H1 (cell line): Measurements from ENCODE around the gene GSAP. TPM values are rescaled to one million over a fixed set of nuclear protein-coding genes. Genes with fewer than 3 reads are reported as not detected.

Experiments used
- CTCF ChIA-PET: fragments of 300-600 bp; sonication (Branson Sonifier 250); formaldehyde crosslinking; loops from one replicate; lab custom pipeline; 2021; ENCODE audit not compliant: partially characterized antibody; lab: Charles Lee
- POLR2A ChIA-PET: fragments of 300-600 bp; sonication (Branson Sonifier 250); formaldehyde crosslinking; loops from one replicate; lab custom pipeline; 2021; ENCODE audit warnings: inconsistent platforms; ENCODE audit not compliant: partially characterized antibody; lab: Charles Lee
- DNase-seq, 2 experiments: peaks; one replicate each; pipeline versions ENCODE4 v3.0.0 to v3.0.0-alpha.2; 2010 to 2022; ENCODE audit warnings: low spot score in 2 of 2, low read depth in 1 of 2, mixed read lengths in 1 of 2
- FAIRE-seq: peaks from 2 replicates; lab custom pipeline; 2011; peaks lifted over from hg19 to GRCh38; lab: Jason Lieb, UNC
- H2AFZ ChIP-seq: 2 replicates; pipeline ENCODE4 v1.8.1; 2012; ENCODE audit warnings: low read length, inconsistent platforms
- H2AK5ac ChIP-seq: 2 replicates; pipeline ENCODE4 v1.6.1; 2013; ENCODE audit warnings: low read depth, low read length
- H2BK120ac ChIP-seq: replicated peaks from 2 replicates; pipeline ENCODE3; 2013; ENCODE audit warnings: low read depth, low read length, inconsistent platforms
- H2BK12ac ChIP-seq: 2 replicates; pipeline ENCODE4 v1.6.1; 2013; ENCODE audit warnings: low read depth, low read length
- H2BK15ac ChIP-seq: 2 replicates; pipeline ENCODE4 v1.6.1; 2013; ENCODE audit warnings: low read length
- H2BK20ac ChIP-seq: 2 replicates; pipeline ENCODE4 v1.6.1; 2013; ENCODE audit warnings: low read length
- H2BK5ac ChIP-seq: 2 replicates; pipeline ENCODE4 v1.6.1; 2013; ENCODE audit warnings: low read depth, low read length
- H3K14ac ChIP-seq: 2 replicates; pipeline ENCODE4 v1.6.1; 2013; ENCODE audit warnings: inconsistent platforms; ENCODE audit not compliant: insufficient read length
- H3K18ac ChIP-seq: 2 replicates; pipeline ENCODE4 v1.6.1; 2013; ENCODE audit warnings: low read length; ENCODE audit errors: extremely low read depth
- H3K23ac ChIP-seq: 2 replicates; pipeline ENCODE4 v1.6.1; 2013; ENCODE audit warnings: inconsistent platforms; ENCODE audit not compliant: insufficient read length
- H3K23me2 ChIP-seq: 2 replicates; pipeline ENCODE4 v1.6.1; 2013; ENCODE audit warnings: low read depth, low read length
- H3K27ac ChIP-seq: 2 replicates; pipeline ENCODE4 v1.6.1; 2011; ENCODE audit warnings: low read depth, low read length, inconsistent platforms
- H3K27me3 ChIP-seq, 4 experiments: replicated peaks in 1 of 4; 1 replicate in 1 of 4; 2 replicates in 3 of 4; pipeline versions ENCODE4 v1.6.1 to v1.8.1; 2011 to 2013; ENCODE audit warnings: low read length in 3 of 4, mild to moderate bottlenecking in 3 of 4, inconsistent platforms in 2 of 4, mixed read lengths in 2 of 4, moderate library complexity in 1 of 4; ENCODE audit not compliant: control insufficient read depth in 3 of 4, insufficient read depth in 3 of 4; ENCODE audit errors: extremely low read depth in 1 of 4
- H3K36me3 ChIP-seq, 4 experiments: 2 replicates each; pipeline versions ENCODE4 v1.6.1 to v1.8.1; 2011 to 2013; ENCODE audit warnings: mild to moderate bottlenecking in 4 of 4, low read length in 3 of 4, moderate library complexity in 2 of 4, control low read depth in 1 of 4, inconsistent platforms in 1 of 4; ENCODE audit not compliant: insufficient read depth in 4 of 4, control insufficient read depth in 2 of 4
- H3K4ac ChIP-seq: replicated peaks from 2 replicates; pipeline ENCODE3; 2013; ENCODE audit warnings: low read length, low read depth, mixed read lengths, inconsistent platforms; ENCODE audit not compliant: insufficient read length
- H3K4me1 ChIP-seq, 4 experiments: replicated peaks in 1 of 4; 1 replicate in 1 of 4; 2 replicates in 3 of 4; pipeline versions ENCODE4 v1.6.1 to v1.8.1; 2011 to 2013; ENCODE audit warnings: low read length in 3 of 4, inconsistent platforms in 2 of 4, mixed read lengths in 1 of 4; ENCODE audit not compliant: insufficient read depth in 4 of 4, control insufficient read depth in 3 of 4
- H3K4me2 ChIP-seq, 2 experiments: 2 replicates each; pipeline versions ENCODE4 v1.6.1 to v1.8.1; 2011 to 2013; ENCODE audit warnings: low read depth in 2 of 2, low read length in 2 of 2, control low read depth in 1 of 2, inconsistent platforms in 1 of 2, mild to moderate bottlenecking in 1 of 2; ENCODE audit not compliant: insufficient read depth in 1 of 2
- H3K4me3 ChIP-seq, 4 experiments: fragments of 200-600, 300-600 bp in 1 of 4; sonication (generic), shearing (Covaris generic), sonication (Bioruptor Twin) in 1 of 4; 2 replicates each; pipeline versions ENCODE4 v1.5.1 to v1.8.1; 2011 to 2016; ENCODE audit warnings: low read length in 4 of 4, low read depth in 3 of 4, control low read depth in 2 of 4, inconsistent platforms in 2 of 4, mild to moderate bottlenecking in 2 of 4, mixed read lengths in 1 of 4, moderate library complexity in 1 of 4; ENCODE audit not compliant: insufficient read depth in 2 of 4; ENCODE audit errors: extremely low read depth in 1 of 4
- H3K56ac ChIP-seq: replicated peaks from 2 replicates; pipeline ENCODE3; 2013; ENCODE audit warnings: low read depth, mild to moderate bottlenecking, mixed read lengths, low read length, inconsistent platforms; ENCODE audit not compliant: insufficient read length
- H3K79me1 ChIP-seq: 2 replicates; pipeline ENCODE4 v1.6.1; 2013; ENCODE audit warnings: low read depth, low read length, control low read depth
- H3K79me2 ChIP-seq, 2 experiments: 2 replicates each; pipeline versions ENCODE4 v1.6.1 to v1.8.1; 2012 to 2013; ENCODE audit warnings: low read length in 2 of 2, mild to moderate bottlenecking in 2 of 2, inconsistent platforms in 1 of 2; ENCODE audit not compliant: insufficient read depth in 2 of 2, control insufficient read depth in 1 of 2
- H3K9ac ChIP-seq, 4 experiments: replicated peaks in 1 of 4; 1 replicate in 1 of 4; 2 replicates in 3 of 4; pipeline versions ENCODE4 v1.6.1 to v1.8.1; 2011 to 2013; ENCODE audit warnings: low read depth in 3 of 4, low read length in 3 of 4, control low read depth in 2 of 4, mild to moderate bottlenecking in 2 of 4, moderate library complexity in 2 of 4, inconsistent platforms in 1 of 4; ENCODE audit errors: extremely low read depth in 1 of 4
- H3K9me3 ChIP-seq, 2 experiments: 2 replicates each; pipeline versions ENCODE4 v1.6.1 to v1.8.1; 2012 to 2013; ENCODE audit warnings: mild to moderate bottlenecking in 2 of 2, moderate library complexity in 2 of 2, control low read depth in 1 of 2, inconsistent platforms in 1 of 2, low read depth in 1 of 2, low read length in 1 of 2, mixed read lengths in 1 of 2; ENCODE audit not compliant: insufficient read depth in 2 of 2
- H4K20me1 ChIP-seq, 2 experiments: replicated peaks in 1 of 2; 2 replicates each; pipeline versions ENCODE3 to v1.8.1; 2011 to 2013; ENCODE audit warnings: inconsistent platforms in 2 of 2, low read length in 2 of 2, mild to moderate bottlenecking in 1 of 2; ENCODE audit not compliant: insufficient read depth in 2 of 2, control insufficient read depth in 1 of 2
- H4K5ac ChIP-seq: 2 replicates; pipeline ENCODE4 v1.6.1; 2013; ENCODE audit warnings: low read length, low read depth, mixed read lengths, inconsistent platforms; ENCODE audit not compliant: insufficient read length
- H4K8ac ChIP-seq: 2 replicates; pipeline ENCODE4 v1.8.0; 2013; ENCODE audit warnings: mild to moderate bottlenecking, moderate library complexity, low read length, inconsistent platforms; ENCODE audit not compliant: insufficient read depth; ENCODE audit errors: extremely low read depth
- H4K91ac ChIP-seq: replicated peaks from 2 replicates; pipeline ENCODE3; 2013; ENCODE audit warnings: low read length, mixed read lengths, inconsistent platforms; ENCODE audit not compliant: insufficient read length
- BCL11A ChIP-seq, 2 experiments: IDR thresholded peaks; one replicate each; pipeline ENCODE4 v1.6.1; 2011; ENCODE audit warnings: low read depth in 2 of 2, low read length in 2 of 2, mild to moderate bottlenecking in 2 of 2
- CBX5 ChIP-seq: fragments of 300-800, 300-1000 bp; sonication (generic); IDR thresholded peaks from 2 replicates; pipeline ENCODE4 v1.7.1; 2016; ENCODE audit warnings: antibody characterized with exemption, low read length, low read depth
- CHD2 ChIP-seq: IDR thresholded peaks from 2 replicates; pipeline ENCODE4 v1.6.1; 2012; ENCODE audit warnings: low read length, improper control_type of control experiment
- FOSL1 ChIP-seq: IDR thresholded peaks from 2 replicates; pipeline ENCODE4 v1.6.1; 2011; ENCODE audit warnings: mild to moderate bottlenecking, low read depth, low read length, moderate library complexity; ENCODE audit not compliant: insufficient read depth
- GTF2F1 ChIP-seq: IDR thresholded peaks from 2 replicates; pipeline ENCODE4 v1.6.1; 2012; ENCODE audit warnings: low read depth, low read length, improper control_type of control experiment, borderline replicate concordance
- MAFK ChIP-seq: IDR thresholded peaks from 2 replicates; pipeline ENCODE4 v1.6.1; 2012; ENCODE audit warnings: low read depth, mild to moderate bottlenecking, improper control_type of control experiment, low read length
- RNF2 ChIP-seq: fragments of 200-900, 300-1000 bp; sonication (generic); IDR thresholded peaks from 2 replicates; pipeline ENCODE4 v1.7.1; 2016; ENCODE audit warnings: borderline replicate concordance, low read depth, mild to moderate bottlenecking, antibody characterized with exemption, low read length; ENCODE audit not compliant: poor library complexity, severe bottlenecking; ENCODE audit errors: missing control alignments
- SIRT6 ChIP-seq: IDR thresholded peaks from one replicate; pipeline ENCODE4 v1.7.1; 2012; ENCODE audit warnings: low read length, inconsistent platforms
- SP2 ChIP-seq: IDR thresholded peaks from 2 replicates; pipeline ENCODE4 v1.6.1; 2012; ENCODE audit warnings: mild to moderate bottlenecking, low read length, inconsistent platforms
- SUZ12 ChIP-seq: fragments of 200-600 bp; sonication (generic); IDR thresholded peaks from 2 replicates; pipeline ENCODE4 v1.6.1; 2012; ENCODE audit warnings: mild to moderate bottlenecking, inconsistent platforms, low read length, moderate library complexity, mixed read lengths
- WGBS, 2 experiments: shearing (Covaris generic) in 1 of 2; methylation state at CpG; one replicate each; pipeline versions ENCODE4 v1.1.6 to v1.1.7; 2013 to 2015; ENCODE audit warnings: low lambda C conversion rate in 2 of 2, mixed read lengths in 2 of 2, inconsistent platforms in 1 of 2, low coverage in 1 of 2, missing lambda C conversion rate in 1 of 2; ENCODE audit not compliant: insufficient replicate concordance in 2 of 2, insufficient coverage in 1 of 2, insufficient read length in 1 of 2; ENCODE audit errors: extremely low coverage in 1 of 2, missing lambda C conversion rate in 1 of 2; 5-methylcytosine and 5-hydroxymethylcytosine counted together
- polyA plus RNA-seq, 7 experiments: library from polyadenylated mRNA; depleted of rRNA in 3 of 7; stranded (reverse) in 5 of 7; unstranded in 2 of 7; fragments of >200 nt in 5 of 7; fragments of 200-250 nt in 2 of 7; gene quantifications; 1 replicate in 5 of 7; 2 replicates in 1 of 7; 4 replicates in 1 of 7; pipeline versions ENCODE4 v1.2.1 to v1.2.3, GENCODE V29; 2011 to 2013; ENCODE audit warnings: missing spikeins in 2 of 7, mixed read lengths in 2 of 7
- total RNA-seq: library from RNA; stranded (reverse); fragmentation: NEBNext Ultra II Directional; extraction: Animal tissue kit (Norgen Biotek cat#: 25700); gene quantifications from 2 replicates; pipeline ENCODE4 v1.2.1, GENCODE V29; 2021

The GSAP gene
- total and polyA plus RNA-seq, 2 of the 8 experiments (the other 6 are each of a cell fraction or from before 2014, with no cell fraction given) = 0.93 to 2.1 TPM

DNA sequence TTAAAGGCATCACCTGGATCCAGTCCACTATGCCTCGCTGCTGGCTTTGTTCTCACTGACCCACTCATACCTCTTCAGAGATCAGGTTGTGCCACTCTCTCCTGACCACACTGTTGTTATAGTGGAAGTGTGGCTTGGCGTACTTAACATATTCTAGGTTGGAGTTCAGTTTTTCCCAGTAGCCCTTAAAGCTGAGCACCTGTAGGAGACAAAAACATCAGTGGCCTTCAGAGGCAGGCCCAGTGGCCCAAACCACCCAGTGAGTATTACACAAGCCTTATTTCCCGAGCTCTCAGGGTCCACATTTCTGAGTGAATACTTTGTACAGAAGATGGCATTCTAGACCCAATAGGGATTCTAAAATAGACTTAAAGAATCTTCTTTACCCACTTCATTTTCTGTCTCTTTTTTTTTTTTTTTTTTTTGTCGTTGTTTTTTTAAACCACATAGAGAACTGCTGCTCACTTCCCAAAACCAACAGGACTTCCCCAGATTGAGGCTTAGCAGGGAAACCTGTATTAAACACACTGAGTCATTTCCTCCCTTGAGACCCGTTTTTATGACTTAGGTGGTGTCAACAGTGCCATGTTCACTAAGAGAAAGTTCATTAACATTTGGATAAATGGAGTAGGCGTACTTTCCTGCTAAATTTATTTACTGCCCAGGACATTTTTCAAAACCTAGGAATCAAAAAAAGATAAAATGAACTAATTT, 85.8 kb downstream of the GSAP start:
- no peaks in the 10 kb centered on the region for H3K27me3 ChIP-seq
- no peak overlapping the region for H3K18ac ChIP-seq
- H2BK120ac ChIP-seq = no peak overlapping the region
- peaks cover 0 to 10% (median 6%) of the 10 kb centered on the region in 4 experiments; a peak in 5 of 7 replicates for H3K4me1 ChIP-seq
- FAIRE-seq = no peak
- no peak overlapping the region for H3K27ac ChIP-seq
- TF ChIP-seq SIRT6 (no peak), CBX5 (no peak), GTF2F1 (no peak), FOSL1 (no peak), MAFK (no peak), CHD2 (no peak), BCL11A (IDR thresholded peaks at IDR 0.05; ENCODE audit: low read depth in 2 of 2, low read length in 2 of 2) (no peak), SP2 (no peak), SUZ12 (no peak), RNF2 (no peak)
- no peaks in the 10 kb centered on the region for H3K36me3 ChIP-seq
- no peak overlapping the region for H2BK15ac ChIP-seq
- H2AFZ ChIP-seq = no peak overlapping the region
- H3K79me1 ChIP-seq = no peaks in the 10 kb centered on the region
- POLR2A ChIA-PET = no interaction called here
- H2BK5ac ChIP-seq = no peak overlapping the region
- 89% methylated on average over 5 of the region's 6 CpGs; no CpG with 5 or more reads in 1 of the 2 experiments for WGBS, 2 experiments
- H2BK12ac ChIP-seq = no peak overlapping the region
- H3K14ac ChIP-seq = no peak overlapping the region
- no peaks in the 10 kb centered on the region for H3K79me2 ChIP-seq
- CTCF ChIA-PET = interaction anchor here (0.9 kb wide), 1 partner anchor 24 kb away, joined by 5 read pairs; no protein-coding TSS in a partner anchor
- no peaks in the 10 kb centered on the region for H3K9me3 ChIP-seq
- no peak overlapping the region for H4K8ac ChIP-seq
- no peak overlapping the region for H3K56ac ChIP-seq
- 0 out of 2 replicates have a peak, but pooled peaks cover 3% of the 10 kb centered on the region for H3K23me2 ChIP-seq
- no peak overlapping the region for H3K23ac ChIP-seq
- no peak overlapping the region for H2BK20ac ChIP-seq
- H4K5ac ChIP-seq = no peak overlapping the region
- no peak overlapping the region for H3K9ac ChIP-seq
- no peak overlapping the region for H2AK5ac ChIP-seq
- H3K4me2 ChIP-seq = no peak overlapping the region
- H4K91ac ChIP-seq = no peak overlapping the region
- no peak overlapping the region for H3K4me3 ChIP-seq
- H3K4ac ChIP-seq = no peak overlapping the region
- H4K20me1 ChIP-seq = no peaks in the 10 kb centered on the region
- no peak for DNase-seq
